GM19238 (cell line): ENCODE measurements around the gene PSG11.
"Not testable (repeated sequence)": the region's sequence is repeated elsewhere in the genome, so short reads cannot be mapped to it uniquely, and the experiment has no call there.

Source experiments
- DNase-seq: peaks from one replicate; pipeline ENCODE4 v3.0.0; 2011; ENCODE audit warnings: low spot score; ENCODE audit not compliant: insufficient read length

The PSG11 gene

DNA sequence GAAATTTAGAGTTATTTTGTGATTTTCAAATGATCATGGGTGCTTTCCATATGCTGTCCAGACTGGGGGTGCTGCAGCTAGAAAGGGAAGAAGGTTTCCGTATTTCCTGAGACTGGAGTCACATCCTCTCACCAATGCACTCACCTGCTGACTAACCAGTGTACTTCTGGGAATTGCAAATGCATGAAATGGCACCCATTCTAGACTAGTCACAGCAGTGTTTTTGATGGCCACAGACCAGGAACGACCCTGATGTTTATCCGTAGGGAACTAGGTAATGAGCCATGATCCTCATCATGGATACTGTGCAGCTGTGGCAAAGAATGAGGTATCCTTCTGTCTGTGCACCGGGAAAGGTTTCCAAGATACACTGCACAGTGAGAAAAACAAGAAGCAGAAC lies 37.1 kb downstream of the PSG11 start:
- DNase-seq: not testable (repeated sequence)

DNA sequence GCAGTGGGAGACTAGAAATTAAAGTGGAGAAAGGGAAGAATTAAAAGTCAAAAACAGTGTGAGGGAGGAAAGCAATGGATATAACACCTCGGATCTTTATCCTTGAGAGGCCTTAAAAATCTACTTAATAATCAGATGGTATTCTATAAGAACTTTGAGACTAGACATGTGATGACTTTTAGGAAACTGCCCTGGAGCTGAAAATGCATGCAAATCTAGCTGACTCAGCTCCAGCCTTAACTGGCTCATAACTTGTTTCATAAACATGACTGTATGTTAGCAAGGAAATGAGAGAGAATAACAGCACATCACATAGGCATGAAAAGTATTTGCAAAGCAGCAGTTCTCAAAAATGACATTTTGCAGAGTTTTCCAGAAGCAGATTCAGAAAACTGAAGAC lies 38.1 kb downstream of the PSG11 start:
- DNase-seq: not testable (repeated sequence)

DNA sequence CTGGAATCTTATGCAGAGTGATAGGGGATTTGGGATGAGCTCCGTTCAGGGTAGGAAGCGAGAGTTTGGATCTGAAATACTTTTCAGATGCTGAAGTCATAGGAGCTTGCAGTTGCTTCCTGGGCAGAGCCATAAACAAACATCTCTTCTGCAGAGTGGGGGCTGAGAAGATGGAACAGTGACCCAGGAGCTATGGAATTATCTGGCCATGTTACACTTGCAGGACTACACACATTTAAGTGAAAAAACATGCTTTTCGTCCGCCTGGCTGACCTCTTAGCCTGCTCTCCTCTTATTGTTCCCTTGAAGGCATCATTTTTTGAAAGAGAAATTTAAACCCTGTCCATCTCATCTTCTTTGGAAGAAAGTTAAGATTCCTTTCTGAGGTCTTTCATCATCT lies 40.7 kb downstream of the PSG11 start:
- DNase-seq: no peak

DNA sequence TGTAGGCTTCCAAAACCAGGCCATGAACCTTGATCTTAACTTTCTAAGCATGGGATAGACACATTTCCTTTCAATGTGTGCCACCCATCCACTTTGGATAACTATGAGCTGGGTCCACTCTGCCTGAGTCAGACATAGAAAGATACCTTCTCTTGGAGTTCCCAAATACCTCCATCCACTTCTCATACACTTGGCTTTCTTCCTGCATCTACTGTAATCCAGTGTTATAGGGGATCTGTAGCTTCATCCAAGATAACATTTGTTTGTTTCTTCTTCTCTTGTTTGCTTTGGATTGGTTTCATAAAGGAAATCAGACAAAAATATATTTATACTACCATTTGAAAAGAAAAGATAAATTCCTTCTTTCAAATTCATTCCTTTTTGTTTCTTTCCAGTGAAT lies 44.2 kb downstream of the PSG11 start:
- DNase-seq: not testable (repeated sequence)

DNA sequence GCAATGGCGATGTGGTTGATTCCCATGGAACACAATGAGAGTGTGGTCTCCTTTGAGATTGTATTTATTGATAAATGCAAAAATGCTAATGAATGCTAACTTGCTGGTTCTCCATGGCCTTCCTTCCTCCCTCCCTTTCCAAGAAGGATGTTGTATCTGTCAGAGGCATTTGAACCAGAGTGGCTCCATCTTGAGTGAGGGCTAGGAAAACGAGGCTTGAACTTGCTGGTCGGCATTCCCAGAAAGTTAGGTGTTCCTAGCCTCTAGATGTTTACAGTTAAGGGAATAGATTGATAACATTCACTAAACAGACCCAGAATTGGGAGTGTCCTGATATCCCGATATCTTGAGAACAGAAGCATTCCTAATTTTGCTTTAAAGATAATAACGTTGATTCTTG lies 54.8 kb downstream of the PSG11 start:
- DNase-seq: not testable (repeated sequence)

DNA sequence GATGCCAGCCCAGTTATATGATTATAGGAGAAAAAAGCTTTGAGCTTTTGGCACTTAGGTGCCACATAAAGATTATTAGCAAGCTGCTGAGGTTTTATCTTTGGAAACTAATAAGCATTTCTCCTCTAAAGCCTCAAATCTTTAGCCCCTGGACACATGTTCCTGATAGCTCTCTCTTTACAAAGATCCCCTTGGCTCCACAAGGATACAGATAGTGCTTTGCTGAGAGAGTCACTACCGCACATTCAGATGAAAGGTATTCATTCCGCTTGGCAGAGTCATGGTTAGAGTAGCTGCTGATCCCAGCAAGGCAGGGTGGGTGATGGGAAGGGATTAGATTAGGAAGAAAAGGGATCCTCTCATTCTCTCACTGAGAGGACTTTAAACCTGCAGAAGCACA lies 61.1 kb downstream of the PSG11 start:
- DNase-seq: no peak

DNA sequence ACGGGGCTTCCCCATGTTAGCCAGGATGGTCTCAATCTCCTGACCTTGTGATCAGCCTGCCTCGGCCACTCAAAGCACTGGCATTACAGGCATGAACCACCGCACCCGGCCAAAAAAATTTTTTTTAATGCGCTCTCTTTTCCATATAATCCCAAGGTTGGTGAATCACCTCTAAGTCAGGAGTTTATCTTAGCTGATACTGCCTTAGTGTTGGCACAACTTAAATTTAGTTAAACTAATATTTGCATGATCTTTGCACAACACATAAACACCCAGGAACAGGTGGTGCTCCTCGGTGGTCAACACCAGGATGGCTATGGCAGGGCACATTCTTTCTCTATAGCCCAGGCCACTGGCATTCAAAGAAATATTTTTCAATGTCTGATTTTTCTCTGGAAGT lies 65.2 kb downstream of the PSG11 start:
- DNase-seq: no peak
